Breast epithelium (tissue), 3 donors: Measurements from ENCODE around the gene ADH7.

Source experiments
- POLR2A ChIP-seq: fragments of 450-650 bp; IDR thresholded peaks from one replicate; pipeline ENCODE4 v1.6.1; 2016; ENCODE audit warnings: antibody characterized with exemption, mild to moderate bottlenecking, moderate library complexity
- TF ChIP-seq, protein P1 (sequence below), 3 donors: fragments of 450-650 bp; IDR thresholded peaks; one replicate each; pipeline ENCODE4 v1.5.1; 2016 to 2017; ENCODE audit warnings: antibody characterized with exemption in 3 of 3, mild to moderate bottlenecking in 3 of 3, moderate library complexity in 3 of 3

DNA sequence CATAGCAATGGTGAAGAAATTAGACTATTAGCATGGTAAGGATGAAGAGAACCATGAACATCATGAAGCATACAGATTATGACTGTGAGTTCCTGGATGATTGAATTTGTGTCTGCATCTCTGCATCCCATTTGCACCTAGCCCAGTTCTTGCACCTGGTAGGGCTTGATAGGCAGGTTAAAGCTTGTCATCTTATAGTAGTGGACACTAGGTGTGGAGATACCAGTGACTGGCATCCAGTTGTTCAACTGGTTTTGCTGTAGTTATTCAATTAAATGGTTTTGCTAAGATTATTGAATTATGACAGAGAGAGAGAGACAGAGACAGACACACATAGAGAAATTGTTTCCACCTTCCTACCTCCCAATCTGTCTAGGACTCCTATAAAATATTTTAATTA, 5.0 kb downstream of the ADH7 start:
- no peak for TF ChIP-seq POLR2A
- TF ChIP-seq, protein P1, sequence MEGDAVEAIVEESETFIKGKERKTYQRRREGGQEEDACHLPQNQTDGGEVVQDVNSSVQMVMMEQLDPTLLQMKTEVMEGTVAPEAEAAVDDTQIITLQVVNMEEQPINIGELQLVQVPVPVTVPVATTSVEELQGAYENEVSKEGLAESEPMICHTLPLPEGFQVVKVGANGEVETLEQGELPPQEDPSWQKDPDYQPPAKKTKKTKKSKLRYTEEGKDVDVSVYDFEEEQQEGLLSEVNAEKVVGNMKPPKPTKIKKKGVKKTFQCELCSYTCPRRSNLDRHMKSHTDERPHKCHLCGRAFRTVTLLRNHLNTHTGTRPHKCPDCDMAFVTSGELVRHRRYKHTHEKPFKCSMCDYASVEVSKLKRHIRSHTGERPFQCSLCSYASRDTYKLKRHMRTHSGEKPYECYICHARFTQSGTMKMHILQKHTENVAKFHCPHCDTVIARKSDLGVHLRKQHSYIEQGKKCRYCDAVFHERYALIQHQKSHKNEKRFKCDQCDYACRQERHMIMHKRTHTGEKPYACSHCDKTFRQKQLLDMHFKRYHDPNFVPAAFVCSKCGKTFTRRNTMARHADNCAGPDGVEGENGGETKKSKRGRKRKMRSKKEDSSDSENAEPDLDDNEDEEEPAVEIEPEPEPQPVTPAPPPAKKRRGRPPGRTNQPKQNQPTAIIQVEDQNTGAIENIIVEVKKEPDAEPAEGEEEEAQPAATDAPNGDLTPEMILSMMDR (IDR thresholded peaks at IDR 0.05) = no peak
